GM13976 (cell line): Measurements from ENCODE around the gene TLR9.

Experiments
- DNase-seq: peaks from one replicate; pipeline ENCODE4 v3.0.0; 2012; ENCODE audit warnings: low spot score
- in situ Hi-C: fragments of 300-500 bp; cut with MboI; formaldehyde crosslinking; loops from one replicate; pipeline ENCODE4 v1.12.0; 2022; ENCODE audit warnings: low sequenced_read_pairs, mixed read lengths, inconsistent platforms; ENCODE audit not compliant: unreplicated experiment
- TF ChIP-seq, protein P1 (sequence below): IDR thresholded peaks from 2 replicates; pipeline ENCODE4 v1.5.1; 2012; ENCODE audit warnings: borderline replicate concordance, mild to moderate bottlenecking; ENCODE audit not compliant: insufficient read depth; ENCODE audit errors: extremely low read depth, missing control alignments, control extremely low read depth

TLR9 gene

DNA sequence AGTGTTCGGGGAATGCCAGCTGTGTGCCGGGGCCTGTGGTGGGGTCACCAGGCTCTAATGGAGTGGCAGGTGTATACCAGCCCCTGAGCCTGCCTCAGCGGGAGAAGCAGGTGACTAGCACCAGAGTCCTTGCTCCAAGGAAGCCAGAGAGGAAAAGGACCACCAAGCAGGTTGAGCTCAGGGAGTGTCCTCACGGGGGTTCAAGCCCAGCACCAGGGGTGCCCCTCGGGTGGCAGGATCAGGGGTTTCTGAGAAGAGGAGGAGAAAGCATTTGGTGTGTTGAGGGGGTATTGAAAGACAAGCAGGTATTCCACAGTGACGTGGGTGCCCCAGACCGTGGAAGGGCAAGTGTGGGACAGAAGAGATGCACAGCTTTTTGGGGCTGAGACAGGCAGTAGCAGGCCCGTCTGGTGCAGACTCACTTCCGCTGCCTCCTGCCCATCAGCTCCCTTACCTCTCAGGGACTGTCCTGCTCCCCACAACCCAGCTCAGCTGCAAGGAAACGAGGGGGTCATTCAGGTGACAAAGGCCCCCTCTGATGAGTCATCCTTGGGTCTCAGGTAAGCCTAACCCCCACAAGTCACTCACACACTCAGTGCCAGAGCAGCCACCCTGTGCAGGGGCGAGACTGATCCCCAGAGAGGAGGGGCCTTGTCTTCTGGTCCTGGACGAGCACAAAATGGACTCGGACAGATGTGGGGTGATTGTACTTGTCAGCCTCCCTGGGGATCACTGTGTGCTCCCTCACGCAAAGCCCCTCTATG lies 49.8 kb downstream of the TLR9 start:
- in situ Hi-C loops, result no loop called here
- TF ChIP-seq, protein P1, sequence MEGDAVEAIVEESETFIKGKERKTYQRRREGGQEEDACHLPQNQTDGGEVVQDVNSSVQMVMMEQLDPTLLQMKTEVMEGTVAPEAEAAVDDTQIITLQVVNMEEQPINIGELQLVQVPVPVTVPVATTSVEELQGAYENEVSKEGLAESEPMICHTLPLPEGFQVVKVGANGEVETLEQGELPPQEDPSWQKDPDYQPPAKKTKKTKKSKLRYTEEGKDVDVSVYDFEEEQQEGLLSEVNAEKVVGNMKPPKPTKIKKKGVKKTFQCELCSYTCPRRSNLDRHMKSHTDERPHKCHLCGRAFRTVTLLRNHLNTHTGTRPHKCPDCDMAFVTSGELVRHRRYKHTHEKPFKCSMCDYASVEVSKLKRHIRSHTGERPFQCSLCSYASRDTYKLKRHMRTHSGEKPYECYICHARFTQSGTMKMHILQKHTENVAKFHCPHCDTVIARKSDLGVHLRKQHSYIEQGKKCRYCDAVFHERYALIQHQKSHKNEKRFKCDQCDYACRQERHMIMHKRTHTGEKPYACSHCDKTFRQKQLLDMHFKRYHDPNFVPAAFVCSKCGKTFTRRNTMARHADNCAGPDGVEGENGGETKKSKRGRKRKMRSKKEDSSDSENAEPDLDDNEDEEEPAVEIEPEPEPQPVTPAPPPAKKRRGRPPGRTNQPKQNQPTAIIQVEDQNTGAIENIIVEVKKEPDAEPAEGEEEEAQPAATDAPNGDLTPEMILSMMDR, result no peak
- DNase-seq, result no peak

DNA sequence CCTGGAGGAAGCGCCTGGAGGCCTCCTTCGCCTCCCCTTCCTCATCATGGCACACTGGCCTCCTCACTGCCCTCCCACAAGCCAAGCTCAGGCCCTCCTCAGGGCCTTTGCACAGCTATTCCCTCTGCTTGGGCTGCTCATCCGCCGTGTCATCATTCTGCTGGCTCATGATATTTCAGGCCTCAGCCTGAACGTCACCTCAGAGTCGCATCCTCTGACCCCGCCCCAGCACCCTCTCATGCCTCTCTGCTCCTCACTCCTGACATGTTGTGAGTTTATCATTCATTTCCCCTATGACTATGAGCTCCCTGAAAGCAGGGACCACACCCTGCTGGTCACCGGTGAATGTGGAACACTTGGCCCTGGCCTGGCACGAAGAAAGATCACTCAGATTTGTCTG lies 50.5 kb downstream of the TLR9 start:
- TF ChIP-seq, protein P1, result no peak
- no peak for DNase-seq
- in situ Hi-C loops, result no loop called here

DNA sequence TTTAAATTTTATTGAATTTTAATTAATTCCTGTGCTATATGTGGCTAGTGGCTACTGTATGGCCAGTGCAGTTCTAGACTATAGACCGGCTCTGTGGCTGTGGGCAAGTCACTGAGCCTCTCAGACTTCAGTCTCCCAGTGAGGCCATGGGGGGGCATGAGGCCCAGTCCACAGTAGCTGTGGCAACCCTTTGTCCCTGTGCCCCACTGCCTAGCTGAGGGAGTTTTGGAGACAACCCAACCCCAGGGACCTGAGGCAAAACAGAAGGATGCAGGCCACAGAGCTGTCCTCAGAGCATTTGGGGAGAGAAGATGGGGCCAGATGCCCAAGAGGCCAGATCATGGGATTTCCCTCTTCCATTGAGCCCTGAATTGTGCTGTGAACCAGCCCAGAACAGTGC lies 52.3 kb downstream of the TLR9 start:
- TF ChIP-seq, protein P1, result no peak
- in situ Hi-C loops, result no loop called here
- DNase-seq, result no peak

DNA sequence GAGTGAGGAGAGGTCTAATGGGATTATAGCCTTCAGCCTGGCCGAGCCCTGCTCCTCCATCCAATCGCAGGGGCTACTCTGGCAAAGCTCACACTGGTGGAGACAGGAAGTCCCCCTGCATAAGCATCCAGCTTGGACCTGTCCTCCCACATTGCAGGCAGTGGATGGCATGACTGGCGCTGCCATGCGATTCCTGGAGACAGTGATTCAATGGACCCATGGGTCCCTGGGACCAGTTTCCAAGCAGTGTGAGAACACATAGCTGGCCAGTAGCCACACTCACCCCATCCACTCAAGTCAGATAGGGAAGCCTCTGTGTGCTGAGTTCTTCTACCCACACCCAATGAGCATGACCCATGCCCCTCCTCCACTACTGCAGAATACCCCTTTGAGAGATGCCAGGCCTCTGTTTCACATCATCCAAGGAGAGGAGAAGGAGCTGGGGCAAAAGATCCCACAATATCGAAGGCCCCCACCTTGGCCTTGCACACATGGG lies 53.1 kb downstream of the TLR9 start:
- in situ Hi-C loops, result no loop called here
- TF ChIP-seq, protein P1, result no peak
- DNase-seq, result no peak

DNA sequence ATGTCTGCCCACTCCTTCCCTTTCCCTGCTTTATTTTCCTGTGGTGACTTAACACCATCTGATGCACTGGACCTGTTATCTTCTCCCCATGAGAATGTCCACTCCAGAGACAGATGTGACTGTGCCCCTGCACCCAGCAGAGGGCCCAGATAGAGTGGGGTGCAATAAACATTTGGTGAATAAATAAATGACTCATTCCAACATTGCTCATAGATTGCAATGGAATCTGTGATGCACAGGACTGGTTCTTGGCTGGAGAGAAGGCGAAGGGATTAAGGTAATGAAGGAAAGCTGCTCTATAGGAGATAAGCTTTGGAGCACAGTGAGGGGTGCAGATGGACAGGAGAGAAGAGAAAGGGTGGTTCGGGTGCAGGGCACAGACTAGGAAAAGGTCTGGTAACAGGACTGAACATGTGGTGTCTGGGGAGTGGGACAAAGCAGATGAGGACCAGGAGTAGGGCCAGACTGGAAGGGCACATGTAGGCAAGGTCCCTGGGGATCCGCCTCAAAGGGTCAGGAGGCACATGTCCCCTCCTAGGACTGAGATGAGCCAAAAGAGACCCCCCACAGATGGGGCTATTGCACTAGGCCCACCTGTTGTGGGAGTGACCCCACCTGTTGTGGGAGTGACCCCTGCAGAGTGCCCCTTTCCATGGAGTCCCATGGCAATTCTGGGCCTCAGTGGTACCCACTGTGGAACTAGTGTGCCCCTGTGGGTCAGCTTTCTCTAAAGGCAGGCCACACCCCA lies 53.8 kb downstream of the TLR9 start:
- in situ Hi-C loops, result no loop called here
- no peak for DNase-seq

More for the DNA sequence above, 53.8 kb downstream of the TLR9 start:
- TF ChIP-seq, protein P1, result no peak
